Medulla oblongata (tissue), 1 donor: ENCODE measurements around the gene NEBL.

Source experiments
- DNase-seq: peaks from one replicate; pipeline ENCODE4 v3.0.0-alpha.2; 2015; ENCODE audit errors: extremely low spot score

Gene NEBL

DNA sequence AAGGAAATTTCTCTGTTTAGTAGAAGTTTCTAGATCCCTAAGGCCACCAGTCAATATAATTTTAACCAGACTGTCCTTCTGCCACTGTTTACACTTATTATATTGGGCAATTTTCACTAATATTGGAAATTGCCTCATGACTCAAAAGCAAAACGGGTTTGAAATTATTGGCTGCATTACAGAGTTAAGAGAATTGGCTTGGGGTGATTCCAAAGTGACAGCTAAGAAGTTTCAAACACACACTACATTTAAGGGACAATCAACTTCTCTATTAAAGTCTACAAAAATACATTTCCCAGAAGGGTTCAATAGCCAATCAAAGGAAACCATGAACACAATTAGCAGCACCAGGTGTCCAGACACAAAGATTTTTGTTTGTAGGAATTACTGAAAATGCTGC, 111.9 kb downstream of the NEBL start:
- no peak for DNase-seq

DNA sequence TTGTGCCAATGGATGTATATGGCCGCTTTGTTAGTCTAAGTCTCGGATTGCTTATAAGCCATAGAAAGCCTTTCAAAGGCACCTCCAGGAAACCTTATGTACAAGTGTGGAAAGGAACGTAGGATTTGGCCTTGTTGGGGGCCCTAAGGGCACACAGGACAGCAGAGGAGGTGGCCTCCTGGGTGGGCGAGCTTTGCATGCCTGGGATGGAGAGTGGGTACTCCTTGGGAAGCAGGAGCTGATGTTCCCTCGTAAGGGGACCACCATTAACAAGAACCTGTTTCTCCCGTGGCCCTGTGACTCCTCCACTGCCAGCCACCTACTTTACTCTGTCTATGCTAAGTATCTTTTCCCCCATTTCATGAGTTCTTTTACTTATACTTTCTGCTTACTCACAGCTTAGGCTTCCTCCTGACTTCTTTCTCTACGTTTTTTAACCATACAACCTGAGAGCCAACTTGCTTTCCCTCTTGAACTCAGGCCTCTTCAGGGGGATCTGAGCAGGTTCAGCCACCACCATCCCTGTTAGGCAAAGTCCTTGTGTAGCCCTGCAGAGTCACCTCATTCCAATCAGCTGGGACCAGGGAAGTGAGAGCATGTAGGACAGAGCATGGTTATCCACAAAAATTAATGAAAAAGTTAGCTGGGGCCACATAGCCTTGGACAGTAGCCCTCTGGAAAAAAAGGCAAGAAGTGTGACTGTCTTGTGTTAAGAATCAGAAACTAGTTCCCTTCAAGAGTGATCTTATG, 118.9 kb downstream of the NEBL start:
- no peak for DNase-seq

DNA sequence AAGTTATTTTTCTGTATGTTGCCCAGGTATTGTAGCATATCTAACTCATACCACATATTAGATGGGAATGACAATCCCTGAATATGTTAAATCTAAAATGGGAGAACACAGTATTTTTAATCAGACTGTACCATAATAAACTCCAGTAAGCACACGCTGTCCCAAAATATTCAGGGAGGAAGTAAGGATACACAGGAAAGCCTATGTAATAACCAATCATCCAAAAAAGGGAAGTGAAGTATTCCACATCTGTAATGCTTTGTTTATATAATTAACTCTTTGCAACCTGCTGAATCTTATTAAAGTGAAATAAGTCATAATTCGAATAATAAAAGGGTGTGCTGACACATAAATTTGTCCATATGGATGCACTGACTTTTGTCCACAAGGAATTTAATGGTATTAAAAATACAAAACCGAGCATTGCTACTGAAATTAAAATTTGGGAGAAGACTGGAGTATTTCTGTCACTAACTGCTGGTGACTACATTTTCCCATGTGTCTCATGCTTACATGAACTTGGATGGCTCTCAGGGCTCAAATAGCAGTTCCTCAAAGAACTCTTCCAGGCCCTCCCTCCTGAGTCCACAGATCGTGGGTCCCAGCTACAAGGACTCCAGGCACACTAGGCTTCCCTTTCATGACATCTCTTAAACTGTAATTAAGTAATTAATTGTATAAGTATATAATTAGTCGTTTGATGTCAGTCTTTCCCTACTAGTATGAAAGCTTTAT, 120.6 kb downstream of the NEBL start:
- DNase-seq = no peak

GRCh38 chr10:20771051-20771450, 126.1 kb downstream of the NEBL start:
- DNase-seq = no peak

- no peak for DNase-seq
These were observed 127.6 kb downstream of the NEBL start for GRCh38 chr10:20769481-20769880.

DNA sequence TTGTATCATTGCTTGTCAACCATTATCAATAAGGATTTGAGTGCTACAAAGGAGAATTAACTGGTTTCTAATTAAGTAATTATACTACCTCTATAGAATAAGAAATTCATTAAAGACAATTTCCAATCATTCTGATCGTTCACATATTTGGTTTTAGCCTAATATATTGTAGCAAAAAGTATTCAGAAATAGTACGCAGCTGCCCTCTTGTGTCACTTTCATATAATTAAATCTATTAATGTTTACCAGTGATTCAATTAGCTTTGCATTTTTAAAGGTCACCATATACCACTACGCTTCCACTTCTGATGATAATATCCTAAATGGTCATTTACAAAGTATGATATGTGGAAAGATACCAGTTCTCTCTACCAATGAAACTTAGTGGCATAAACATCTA, 128.3 kb downstream of the NEBL start:
- peak; percentile 32 for DNase-seq

DNA sequence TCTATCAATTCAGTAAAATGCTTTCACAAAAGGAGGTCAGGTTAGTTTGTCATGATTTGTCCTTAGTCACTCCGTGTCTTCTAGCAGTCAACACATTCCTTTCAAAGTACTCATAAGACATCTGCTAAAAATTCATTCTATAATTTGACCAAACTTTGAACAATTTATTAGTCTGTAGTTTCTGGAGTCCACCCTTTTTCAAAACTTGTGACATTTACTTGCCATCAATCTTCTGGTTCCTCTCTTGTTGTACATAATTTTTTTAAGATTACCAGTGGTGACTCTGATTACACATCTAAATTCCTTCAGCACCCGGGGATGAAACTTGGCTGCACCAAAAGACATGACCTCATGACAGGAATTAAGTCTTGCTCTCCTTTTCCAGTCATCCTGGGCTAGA, 130.1 kb downstream of the NEBL start:
- DNase-seq = no peak

DNA sequence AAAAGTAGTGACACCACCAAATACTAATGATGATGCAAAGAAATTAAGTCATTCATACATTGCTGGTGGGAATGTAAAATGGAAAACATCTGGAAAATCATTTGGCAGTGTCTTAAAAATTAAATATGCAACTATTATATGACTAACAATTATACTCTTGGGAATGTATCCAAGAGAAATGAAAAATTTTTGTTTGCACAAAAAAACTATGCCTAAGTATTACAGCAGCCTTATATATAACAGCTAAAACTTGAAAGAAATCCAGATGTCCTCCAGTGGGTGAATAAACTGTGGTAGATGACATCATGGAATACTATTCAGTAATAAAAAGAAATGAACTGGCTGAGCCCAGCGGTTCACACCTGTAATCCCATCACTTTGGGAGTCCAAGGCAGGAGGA, 132.0 kb downstream of the NEBL start:
- DNase-seq = no peak

DNA sequence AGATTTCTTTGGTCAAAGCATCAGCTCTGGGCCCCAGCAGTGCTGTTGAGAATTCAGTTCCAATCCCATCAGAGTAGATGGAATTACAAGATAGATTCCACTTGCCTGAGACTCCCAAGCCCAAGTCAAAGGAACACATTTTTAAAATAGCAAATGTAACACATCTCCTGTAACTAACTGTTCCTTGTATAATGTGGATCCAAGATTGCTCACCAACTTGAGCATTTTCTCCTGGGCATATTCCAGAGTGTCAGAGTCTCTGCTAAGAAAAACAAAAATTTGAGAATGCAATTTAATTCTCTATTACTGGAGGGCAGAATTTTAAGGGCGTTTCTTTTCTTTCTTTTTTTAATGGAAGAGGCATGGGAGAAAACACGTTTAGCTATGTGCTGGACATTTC, 136.7 kb downstream of the NEBL start:
- DNase-seq = no peak

- no peak for DNase-seq
These were observed 148.6 kb downstream of the NEBL start for GRCh38 chr10:20748551-20748950.

DNA sequence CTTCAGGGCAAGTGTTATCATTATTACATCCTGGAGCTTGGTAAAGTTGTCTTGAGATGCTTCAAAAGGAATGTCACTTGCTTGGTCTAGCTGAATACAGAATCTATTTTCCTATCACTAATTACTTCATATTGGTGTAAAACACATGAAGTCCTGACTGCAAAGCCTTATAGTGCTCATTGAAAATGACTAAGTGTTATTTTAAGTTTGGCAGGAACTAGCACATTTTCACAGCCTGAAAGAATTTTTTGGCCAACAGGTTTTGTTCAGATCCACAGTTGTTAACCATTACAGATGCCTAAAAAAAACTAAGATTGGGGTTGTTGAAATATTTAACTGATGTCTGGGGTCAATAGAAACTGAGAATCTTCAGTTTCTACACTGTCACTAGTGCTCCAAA, 149.3 kb downstream of the NEBL start:
- DNase-seq = no peak

GRCh38 chr10:20746856-20747255, 150.3 kb downstream of the NEBL start:
- DNase-seq = no peak

- no peak for DNase-seq
These were observed 151.3 kb downstream of the NEBL start for GRCh38 chr10:20745556-20746375.

- DNase-seq = no peak
These were observed 152.3 kb downstream of the NEBL start for GRCh38 chr10:20744821-20745220.

DNA sequence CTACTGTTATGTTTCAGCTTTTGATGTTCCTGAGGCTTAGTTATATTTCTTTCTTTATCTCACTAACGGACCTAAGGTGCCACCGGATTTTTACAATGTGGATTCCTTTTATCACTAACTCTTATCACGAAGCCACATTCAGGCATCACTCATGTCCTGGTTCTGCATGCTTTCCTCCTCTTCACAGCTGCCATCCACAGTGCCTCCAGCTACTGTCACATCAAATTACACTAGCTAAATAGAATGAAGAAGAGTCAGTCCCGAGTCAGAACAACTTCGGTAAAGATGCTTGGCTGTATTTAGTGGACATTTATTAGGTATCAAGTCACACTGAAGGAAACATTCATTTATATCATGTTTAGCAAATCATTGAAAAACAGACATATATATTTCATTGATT, 153.2 kb downstream of the NEBL start:
- DNase-seq = no peak

- no peak for DNase-seq
These were observed 154.2 kb downstream of the NEBL start for GRCh38 chr10:20742737-20743541.

DNA sequence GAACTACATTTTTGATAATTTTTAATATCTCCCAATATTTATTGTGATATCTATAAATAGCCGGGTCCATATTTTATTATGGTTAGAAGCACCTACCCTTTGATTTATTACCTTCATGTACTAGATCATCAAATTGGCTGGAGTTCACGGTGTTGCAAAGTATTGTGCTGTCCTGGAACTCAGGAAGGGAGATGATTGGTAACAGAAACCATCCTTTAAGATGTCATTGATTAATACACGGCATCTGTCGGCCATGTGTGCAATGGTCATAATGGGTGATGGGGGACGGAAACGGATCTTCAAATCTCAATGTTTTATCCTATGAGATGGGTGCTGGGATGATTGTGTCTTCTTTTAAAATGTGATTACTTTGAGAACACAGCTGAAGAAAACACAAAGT, 157.0 kb downstream of the NEBL start:
- no peak for DNase-seq

GRCh38 chr10:20737107-20737506, 160.0 kb downstream of the NEBL start:
- DNase-seq = no peak
